Activated CD8-positive, alpha-beta memory T cell treated with anti-CD3 and anti-CD28 coated beads for 1 hour (primary cell): ENCODE data around the gene NOVA1.

ENCODE experiments used
- DNase-seq, 2 donors: peaks; one replicate each; pipeline ENCODE4 v3.0.0-alpha.2; 2020; ENCODE audit warnings: low read depth in 1 of 2; ENCODE audit errors: extremely low read depth in 1 of 2

The NOVA1 gene

DNA sequence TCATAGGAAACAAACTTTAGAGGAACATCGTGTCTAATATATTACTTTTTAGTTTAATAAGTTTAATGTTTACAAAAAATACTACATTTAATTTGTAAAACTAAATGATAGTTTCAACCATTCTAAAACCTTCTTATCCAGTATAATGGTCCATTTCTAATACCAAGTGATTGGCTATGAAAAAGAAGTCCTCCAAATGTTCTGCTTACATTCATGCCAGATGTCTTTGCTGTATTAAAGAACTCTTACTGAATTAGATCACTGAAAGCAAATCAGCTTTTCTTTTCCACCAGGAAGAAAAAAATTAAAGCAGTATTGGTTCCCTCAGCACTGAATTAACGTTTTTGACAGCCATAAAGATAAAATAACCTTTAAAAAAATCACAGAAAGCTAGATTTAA, 3.7 kb downstream of the NOVA1 start:
- DNase-seq, result no peak

GRCh38 chr14:26593357-26593756, 4.5 kb downstream of the NOVA1 start:
- no peak for DNase-seq

GRCh38 chr14:26589925-26590324, 7.9 kb downstream of the NOVA1 start:
- no peak for DNase-seq

- DNase-seq, result no peak
Observed at GRCh38 chr14:26577711-26578110, 20.1 kb downstream of the NOVA1 start.

- no peak for DNase-seq
Observed at GRCh38 chr14:26554069-26554772, 43.6 kb downstream of the NOVA1 start.

DNA sequence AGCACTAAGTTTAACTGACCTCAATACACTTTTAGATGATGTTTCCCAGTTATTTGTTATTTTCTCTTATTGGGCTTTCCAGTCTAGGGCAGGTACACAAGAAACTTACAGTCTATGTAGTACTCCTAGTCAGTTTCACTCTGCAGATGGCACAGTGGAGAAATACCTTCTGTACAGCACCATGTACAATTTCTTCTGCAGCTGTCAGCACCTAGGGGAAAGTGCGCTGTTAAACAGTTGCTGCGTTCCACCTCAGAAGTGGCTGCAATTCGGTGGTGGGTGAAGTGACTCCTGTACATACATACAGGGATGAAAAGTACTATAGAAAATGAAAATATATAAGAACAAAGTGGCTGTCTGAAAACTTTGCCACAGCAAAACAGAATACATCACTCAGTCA, 48.3 kb downstream of the NOVA1 start:
- no peak for DNase-seq

- DNase-seq, result no peak
Observed at GRCh38 chr14:26548406-26548805, 49.4 kb downstream of the NOVA1 start.

DNA sequence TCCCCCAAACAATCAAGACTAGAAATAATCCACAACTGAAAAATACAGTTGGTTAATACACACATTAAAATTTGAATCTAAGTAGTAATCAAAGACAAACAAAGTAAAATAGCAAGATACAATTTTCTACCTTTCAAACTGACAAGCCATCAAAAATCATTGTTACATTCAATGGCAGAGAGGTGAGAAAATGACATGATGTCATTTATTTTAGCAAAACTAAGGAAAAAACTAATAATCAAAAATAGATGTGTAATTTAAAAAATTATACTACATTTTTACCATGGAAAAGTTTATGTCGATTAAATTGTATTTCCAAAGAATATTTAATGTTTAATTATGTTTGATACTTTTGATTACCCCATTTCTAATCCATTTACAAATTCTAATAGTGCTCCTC, 59.7 kb downstream of the NOVA1 start:
- DNase-seq, result no peak

DNA sequence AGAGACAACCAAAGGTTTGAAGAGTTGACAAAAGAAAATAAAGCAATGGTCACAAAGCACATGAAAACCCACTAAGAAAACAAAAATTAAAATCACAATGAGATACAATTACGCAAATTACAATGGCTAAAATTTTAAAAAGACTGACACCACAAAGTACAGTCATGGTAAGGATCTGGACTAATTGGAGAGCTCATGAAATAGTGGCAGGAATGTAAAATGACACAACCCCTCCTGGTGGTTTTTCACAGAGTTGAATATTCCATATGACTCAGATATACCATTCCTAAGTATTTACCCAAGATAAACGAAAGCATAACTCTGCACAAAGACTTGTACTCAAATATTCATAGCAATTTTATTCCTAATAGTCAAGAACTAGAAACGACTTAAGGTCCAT, 65.9 kb downstream of the NOVA1 start:
- DNase-seq, result no peak

GRCh38 chr14:26528415-26529182, 69.2 kb downstream of the NOVA1 start:
- DNase-seq, result no peak

DNA sequence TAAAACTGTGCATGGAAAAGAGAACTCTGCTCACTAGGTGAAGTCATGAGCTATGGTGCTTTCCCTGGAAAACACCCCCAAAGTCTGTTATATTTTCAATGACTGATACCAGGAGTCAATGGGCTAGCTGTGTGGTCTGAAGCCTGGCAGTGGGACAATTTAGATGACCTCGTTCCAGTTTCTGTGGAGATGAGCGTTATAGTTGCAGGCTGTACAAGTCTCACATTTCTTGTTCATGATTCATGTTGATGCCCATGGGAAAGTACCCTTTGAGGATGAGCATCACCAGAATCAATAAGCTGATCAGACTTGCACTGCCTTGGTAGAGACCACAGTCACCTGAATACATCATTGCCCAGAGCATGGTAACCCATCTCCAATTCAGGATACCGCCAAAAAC, 70.7 kb downstream of the NOVA1 start:
- DNase-seq, result no peak

- DNase-seq, result no peak
Observed at GRCh38 chr14:26526137-26526536, 71.7 kb downstream of the NOVA1 start.

DNA sequence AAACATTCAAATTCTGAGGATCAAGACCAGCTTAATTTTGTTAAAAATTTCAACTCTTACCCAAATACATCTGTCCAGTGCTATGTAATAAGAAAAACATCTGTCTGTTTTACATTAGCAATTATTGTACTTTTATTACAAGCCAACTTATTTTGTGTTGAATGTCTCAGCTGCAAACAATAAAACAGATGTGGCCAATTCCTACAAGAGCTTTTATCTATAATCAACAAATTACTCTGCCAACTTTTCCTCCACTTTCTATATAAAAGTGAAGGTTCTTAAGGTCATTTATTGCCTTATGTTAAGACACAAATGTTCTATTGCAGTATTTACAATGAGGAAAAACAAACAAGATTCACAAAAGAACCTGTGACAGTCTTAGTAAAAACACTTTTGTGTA, 72.7 kb downstream of the NOVA1 start:
- DNase-seq, result no peak

DNA sequence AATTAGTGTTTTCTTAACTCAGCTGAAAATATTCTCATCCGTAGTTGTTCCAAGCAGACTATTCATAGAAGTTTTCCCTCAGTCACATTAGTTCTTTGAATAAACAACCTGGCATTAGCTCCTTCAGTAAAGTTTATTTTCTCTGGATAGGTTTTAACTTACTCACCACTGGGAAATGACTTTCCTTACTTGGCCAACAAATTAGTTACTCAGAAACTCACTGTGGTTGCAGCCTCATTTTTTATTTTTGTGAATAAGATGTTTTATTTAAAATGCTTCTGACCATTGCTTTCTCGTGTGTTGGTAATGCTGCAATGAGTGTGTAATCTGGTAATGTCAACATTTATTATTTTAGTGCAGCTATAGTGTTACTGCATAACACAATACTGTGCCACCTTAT, 74.9 kb downstream of the NOVA1 start:
- DNase-seq, result no peak

- DNase-seq, result no peak
Observed at GRCh38 chr14:26517771-26518170, 80.1 kb downstream of the NOVA1 start.

DNA sequence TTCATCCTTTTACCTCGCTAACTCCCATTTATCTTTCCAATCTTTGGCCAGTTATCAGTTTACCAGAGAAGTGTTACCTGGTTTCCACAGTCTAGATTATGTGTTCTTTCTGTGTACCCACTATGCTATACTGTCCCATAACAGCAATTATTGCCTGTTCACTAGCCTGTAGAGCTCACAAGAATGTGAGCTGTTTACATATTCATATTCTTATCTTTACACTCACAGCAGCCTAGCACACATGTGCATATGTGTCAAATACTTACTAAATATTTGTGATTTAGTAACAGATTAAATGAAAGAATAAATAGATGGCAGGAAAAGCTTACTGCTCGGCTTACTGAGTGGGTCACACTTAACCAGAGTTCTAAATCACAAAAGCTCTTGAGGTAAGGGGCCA, 97.8 kb downstream of the NOVA1 start:
- no peak for DNase-seq

GRCh38 chr14:26499546-26499945, 98.3 kb downstream of the NOVA1 start:
- no peak for DNase-seq

GRCh38 chr14:26486922-26487321, 110.9 kb downstream of the NOVA1 start:
- no peak for DNase-seq

GRCh38 chr14:26484562-26484961, 113.3 kb downstream of the NOVA1 start:
- DNase-seq, result no peak

- DNase-seq, result no peak
Observed at GRCh38 chr14:26478967-26479366, 118.9 kb downstream of the NOVA1 start.

DNA sequence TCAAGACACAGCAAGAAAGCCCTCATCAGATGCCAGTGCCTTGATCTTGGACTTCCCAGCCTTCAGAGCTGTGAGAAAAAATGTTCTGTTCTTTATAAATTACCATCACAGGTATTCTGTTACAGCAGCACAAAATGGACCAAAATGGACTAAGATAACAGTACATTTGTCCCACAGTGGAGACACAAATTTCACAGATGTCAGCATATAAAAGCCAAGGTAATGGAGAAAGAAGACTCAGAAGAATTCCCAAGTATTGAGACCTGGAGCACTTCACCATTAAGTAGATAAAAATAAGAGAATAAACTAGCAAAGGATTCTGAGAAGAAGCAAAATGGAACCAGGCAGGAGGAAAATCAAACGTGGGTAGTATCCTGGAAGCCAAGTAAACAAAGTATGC, 131.0 kb downstream of the NOVA1 start:
- DNase-seq, result no peak

DNA sequence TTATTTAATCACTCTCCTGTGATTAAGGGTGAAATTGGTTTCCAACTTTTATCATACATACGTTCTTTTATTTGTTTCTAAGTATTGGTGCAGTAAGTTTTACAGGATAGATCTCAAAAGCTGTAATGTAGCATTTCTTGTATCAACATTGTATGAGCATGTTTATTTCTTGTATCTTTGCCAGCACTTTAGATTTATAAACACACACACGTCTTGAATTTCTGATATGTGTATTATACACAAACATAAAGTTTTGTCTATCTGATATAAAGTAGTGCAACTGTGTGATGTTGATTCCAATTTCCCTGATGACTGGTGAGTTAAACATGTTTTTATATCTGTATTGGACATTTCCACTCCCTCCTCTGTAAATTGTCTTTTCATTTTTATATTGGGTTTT, 134.7 kb downstream of the NOVA1 start:
- DNase-seq, result no peak

DNA sequence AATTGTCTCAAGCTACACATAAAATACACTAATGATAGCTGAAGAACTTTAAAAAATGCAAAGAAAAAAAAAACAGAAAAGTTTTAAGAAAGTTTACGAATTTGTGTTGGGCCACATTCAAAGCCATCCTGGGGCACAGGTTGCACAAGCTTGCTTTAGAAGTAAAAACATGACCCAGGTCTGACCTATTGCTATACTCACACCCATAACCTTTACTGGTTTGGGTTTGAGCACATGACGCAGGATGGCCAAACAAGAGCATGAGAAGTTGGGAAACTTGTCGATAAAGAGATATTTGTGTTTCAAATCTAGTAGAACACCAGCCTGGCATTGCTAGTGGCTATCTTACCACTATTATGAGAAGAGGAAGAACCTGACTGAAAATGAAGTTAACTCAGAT, 143.7 kb downstream of the NOVA1 start:
- no peak for DNase-seq
